HG03378 (cell line): ENCODE results near the gene TRIM61.

ENCODE experiments used
- ATAC-seq: cut with Tn5 transposase; IDR thresholded peaks from one replicate; pipeline ENCODE4 v1.9.1; 2021; ENCODE audit warnings: mild to moderate bottlenecking, moderate library complexity; ENCODE audit not compliant: unreplicated experiment

TRIM61 gene

GRCh38 chr4:164918956-164919355 lies 58.5 kb downstream of the TRIM61 start:
- ATAC-seq: no peak
